K562 (cell line): Measurements from ENCODE around the gene ENTPD5. TPM values are rescaled to one million over a fixed set of nuclear protein-coding genes. Genes with fewer than 3 reads are reported as not detected.
A peak's percentile ranks its signal among the peaks of the same experiment; 100 is the strongest.

Experiments
- BHLHE40 ChIP-seq: IDR thresholded peaks from 2 replicates; pipeline ENCODE4 v1.6.1; 2011; ENCODE audit warnings: low read length, improper control_type of control experiment
- CREB3L1 ChIP-seq: fragments of 450-650 bp; IDR thresholded peaks from 2 replicates; pipeline ENCODE4 v1.6.1; 2014; ENCODE audit warnings: low read depth, mild to moderate bottlenecking, moderate library complexity, borderline replicate concordance
- CREM ChIP-seq: IDR thresholded peaks from 2 replicates; pipeline ENCODE4 v1.6.1; 2014; ENCODE audit warnings: antibody characterized with exemption, low read depth
- CXXC5 ChIP-seq: fragments of 250-450 bp; sonication (Bioruptor Pico); IDR thresholded peaks from 2 replicates; pipeline ENCODE4 v1.8.0; 2022; ENCODE audit warnings: inconsistent platforms, mild to moderate bottlenecking, moderate library complexity
- E2F6 ChIP-seq, 2 experiments: IDR thresholded peaks; 2 replicates each; pipeline ENCODE4 v1.6.1; 2011; ENCODE audit warnings: borderline replicate concordance in 1 of 2, control low read depth in 1 of 2, low read depth in 1 of 2, low read length in 1 of 2, mild to moderate bottlenecking in 1 of 2, mixed read lengths in 1 of 2, moderate library complexity in 1 of 2; ENCODE audit not compliant: insufficient read depth in 1 of 2, insufficient read length in 1 of 2, poor library complexity in 1 of 2, severe bottlenecking in 1 of 2; ENCODE audit errors: extremely low read depth in 1 of 2
- ETS1 ChIP-seq: conservative IDR thresholded peaks from 2 replicates; pipeline ENCODE4 v1.6.1; 2011; ENCODE audit warnings: low read depth, mild to moderate bottlenecking, low read length; ENCODE audit not compliant: control insufficient read depth
- GTF2E2 ChIP-seq: fragments of 200-800 bp; sonication (Bioruptor generic); IDR thresholded peaks from 2 replicates; pipeline ENCODE4 v1.6.1; 2016; ENCODE audit warnings: missing genetic modification characterization, missing compliant biosample characterization
- HIVEP1 ChIP-seq: fragments of 250-450 bp; sonication (Bioruptor Pico); IDR thresholded peaks from 2 replicates; pipeline ENCODE4 v1.4.0; 2020; ENCODE audit warnings: mild to moderate bottlenecking
- HMGN3 ChIP-seq: IDR thresholded peaks from 2 replicates; pipeline ENCODE4 v1.6.1; 2011; ENCODE audit warnings: borderline replicate concordance, low read depth, mild to moderate bottlenecking, mixed read lengths, low read length; ENCODE audit not compliant: insufficient read length; ENCODE audit errors: extremely low read depth
- MXD1 ChIP-seq: fragments of 250-450 bp; sonication (Bioruptor Pico); IDR thresholded peaks from 2 replicates; pipeline ENCODE4 v1.8.0; 2021; ENCODE audit warnings: borderline replicate concordance, mild to moderate bottlenecking, moderate library complexity; ENCODE audit not compliant: poor library complexity, severe bottlenecking
- NR2C2 ChIP-seq, 2 experiments: fragments of 200-800 bp in 1 of 2; sonication (Bioruptor generic) in 1 of 2; sonication (generic) in 1 of 2; formaldehyde crosslinking in 1 of 2; IDR thresholded peaks; 2 replicates each; pipeline versions ENCODE4 v1.6.1 to v1.8.0; 2016 to 2022; ENCODE audit warnings: mild to moderate bottlenecking in 1 of 2, missing compliant biosample characterization in 1 of 2, missing genetic modification characterization in 1 of 2, missing genetic modification reagents in 1 of 2
- NRF1 ChIP-seq, 2 experiments: fragments of 450-650 bp; IDR thresholded peaks in 1 of 2; conservative IDR thresholded peaks in 1 of 2; 2 replicates each; pipeline ENCODE4 v1.6.1; 2014; ENCODE audit warnings: mild to moderate bottlenecking in 2 of 2
- RB1 ChIP-seq: fragments of 450-650 bp; IDR thresholded peaks from 2 replicates; pipeline ENCODE4 v1.6.1; 2017; ENCODE audit warnings: low read depth, mild to moderate bottlenecking
- USF2 ChIP-seq: sonication (generic); formaldehyde crosslinking; IDR thresholded peaks from 2 replicates; pipeline ENCODE4 v1.5.0; 2020; ENCODE audit warnings: missing genetic modification reagents
- VEZF1 ChIP-seq: fragments of 200-800 bp; sonication (Bioruptor generic); IDR thresholded peaks from 2 replicates; pipeline ENCODE4 v1.6.1; 2017; ENCODE audit warnings: missing genetic modification characterization, missing compliant biosample characterization
- XRCC5 ChIP-seq: fragments of 200-400 bp; formaldehyde crosslinking; IDR thresholded peaks from 2 replicates; pipeline ENCODE4 v1.6.1; 2017; ENCODE audit warnings: low read depth, mild to moderate bottlenecking, low read length
- ZC3H8 ChIP-seq: fragments of 450-650 bp; IDR thresholded peaks from 2 replicates; pipeline ENCODE4 v1.6.1; 2017
- ZNF23 ChIP-seq: fragments of 250-450 bp; sonication (Bioruptor Pico); IDR thresholded peaks from 2 replicates; pipeline ENCODE4 v1.4.0; 2020; ENCODE audit warnings: mild to moderate bottlenecking
- ZNF263 ChIP-seq: sonication (generic); formaldehyde crosslinking; IDR thresholded peaks from 2 replicates; pipeline ENCODE4 v1.8.0; 2022; ENCODE audit warnings: mild to moderate bottlenecking, missing genetic modification reagents, borderline replicate concordance
- polyA plus RNA-seq, 8 experiments: library from polyadenylated mRNA; depleted of rRNA in 4 of 8; stranded (reverse) in 5 of 8; unstranded in 3 of 8; fragments of >200 nt; fragmentation: Nextera tagmentation in 2 of 8; fragmentation: Illumina TruSeq in 1 of 8; extraction: Ambion mirVana in 2 of 8; extraction: Trizol in 1 of 8; gene quantifications; 2 replicates each; pipeline versions ENCODE4 v1.2.1 to v1.2.3, GENCODE V29; 2011 to 2014; ENCODE audit warnings: inconsistent platforms in 1 of 8, missing spikeins in 1 of 8
- total RNA-seq, 7 experiments: library from RNA; depleted of rRNA in 6 of 7; stranded (reverse); fragments of >200 nt in 6 of 7; fragmentation: Illumina TruSeq in 2 of 7; extraction: Trizol in 2 of 7; gene quantifications; 2 replicates each; pipeline versions ENCODE4 v1.2.1 to v1.2.3, GENCODE V29; 2011 to 2021; ENCODE audit warnings: low replicate concordance in 1 of 7

Gene ENTPD5
- total and polyA plus RNA-seq, 9 of the 15 experiments (the other 6 are each of a cell fraction or from before 2014, with no cell fraction given): 2.7 to 15.3 (median 10.3) TPM

GRCh38 chr14:74018586-74019407, at the start of gene ENTPD5, which contains the start of gene BBOF1 (continued):
- TF ChIP-seq ETS1 (peak; percentile 73), VEZF1 (CRISPR knock-in tag) (peak; percentile 92), CREB3L1 (peak; percentile 62; the same call in 1 of the 2 replicates), ZNF263 (CRISPR knock-in tag) (no peak), BHLHE40 (peak; percentile 8; the same call in 1 of the 2 replicates), CXXC5 (CRISPR knock-in tag) (peak; percentile 95), HIVEP1 (CRISPR knock-in tag) (no peak), NR2C2 (CRISPR knock-in tag; IDR thresholded peaks at IDR 0.05) (no peak; the same call in 1 of the 2 replicates), NR2C2 (tag; IDR thresholded peaks at IDR 0.05) (peak; percentile 95), GTF2E2 (tag) (no peak), CREM (peak; percentile 96), RB1 (peak; percentile 94), MXD1 (CRISPR knock-in tag) (no peak), XRCC5 (no peak), HMGN3 (peak; percentile 88), ZNF23 (CRISPR knock-in tag) (no peak), E2F6 (IDR thresholded peaks at IDR 0.05; ENCODE audit: borderline replicate concordance in 1 of 2, extremely low read depth in 1 of 2, insufficient read depth in 1 of 2, insufficient read length in 1 of 2, low read depth in 1 of 2, low read length in 1 of 2, poor library complexity in 1 of 2, severe bottlenecking in 1 of 2) (peak; percentile 53 to 87), NRF1 (conservative IDR thresholded peaks at IDR 0.05 in 1 of 2, IDR thresholded peaks at IDR 0.05 in 1 of 2) (peak; percentile 77 to 86), ZC3H8 (no peak), USF2 (no peak)
